Stimulated activated CD8-positive, alpha-beta memory T cell treated with anti-CD3 and anti-CD28 coated beads, Interleukin-15, amount 100 ng/mL, for 4 hours (primary cell): ENCODE measurements around the gene ATP6V1G3.

Source experiments
- DNase-seq, 2 donors: peaks; one replicate each; pipeline ENCODE4 v3.0.0-alpha.2; 2020; ENCODE audit warnings: low read depth in 2 of 2

The ATP6V1G3 gene

GRCh38 chr1:198542632-198543031 lies 2.2 kb upstream of the ATP6V1G3 start:
- DNase-seq = no peak

- DNase-seq = no peak
These were observed 1.3 kb upstream of the ATP6V1G3 start for GRCh38 chr1:198541737-198542136.

GRCh38 chr1:198538579-198539364 lies 1.7 kb downstream of the ATP6V1G3 start:
- no peak for DNase-seq

GRCh38 chr1:198535631-198536030 lies 4.8 kb downstream of the ATP6V1G3 start:
- DNase-seq = no peak

- no peak for DNase-seq
These were observed 5.7 kb downstream of the ATP6V1G3 start for GRCh38 chr1:198534548-198535418.

- no peak for DNase-seq
These were observed 8.6 kb downstream of the ATP6V1G3 start for GRCh38 chr1:198531891-198532290.

- no peak for DNase-seq
These were observed 9.5 kb downstream of the ATP6V1G3 start for GRCh38 chr1:198530953-198531352.

GRCh38 chr1:198529414-198529813 lies 11.1 kb downstream of the ATP6V1G3 start:
- DNase-seq = no peak

GRCh38 chr1:198528364-198528763 lies 12.1 kb downstream of the ATP6V1G3 start:
- DNase-seq = no peak

GRCh38 chr1:198524556-198524955 lies 15.9 kb downstream of the ATP6V1G3 start:
- DNase-seq = no peak

- peak in 1 of 2 donors; percentile 9 for DNase-seq
These were observed 16.4 kb downstream of the ATP6V1G3 start for GRCh38 chr1:198524127-198524526.

GRCh38 chr1:198523182-198523950 lies 17.1 kb downstream of the ATP6V1G3 start:
- DNase-seq = no peak

- DNase-seq = no peak
These were observed 19.8 kb downstream of the ATP6V1G3 start for GRCh38 chr1:198520524-198521254.

- no peak for DNase-seq
These were observed 20.6 kb downstream of the ATP6V1G3 start for GRCh38 chr1:198519639-198520501.

- DNase-seq = no peak
These were observed 22.8 kb downstream of the ATP6V1G3 start for GRCh38 chr1:198517623-198518199.

- no peak for DNase-seq
These were observed 40.4 kb downstream of the ATP6V1G3 start for GRCh38 chr1:198500096-198500495.

GRCh38 chr1:198499588-198499987 lies 40.9 kb downstream of the ATP6V1G3 start:
- DNase-seq = no peak

- DNase-seq = no peak
These were observed 41.6 kb downstream of the ATP6V1G3 start for GRCh38 chr1:198498881-198499280.

GRCh38 chr1:198498103-198498385 lies 42.4 kb downstream of the ATP6V1G3 start:
- no peak for DNase-seq
